H1 (cell line): Measurements from ENCODE around the gene CCR9. TPM values are rescaled to one million over a fixed set of nuclear protein-coding genes. Genes with fewer than 3 reads are reported as not detected.

ENCODE experiments used
- CTCF ChIA-PET: fragments of 300-600 bp; sonication (Branson Sonifier 250); formaldehyde crosslinking; loops from one replicate; lab custom pipeline; 2021; ENCODE audit not compliant: partially characterized antibody; lab: Charles Lee
- POLR2A ChIA-PET: fragments of 300-600 bp; sonication (Branson Sonifier 250); formaldehyde crosslinking; loops from one replicate; lab custom pipeline; 2021; ENCODE audit warnings: inconsistent platforms; ENCODE audit not compliant: partially characterized antibody; lab: Charles Lee
- DNase-seq, 2 experiments: peaks; one replicate each; pipeline versions ENCODE4 v3.0.0 to v3.0.0-alpha.2; 2010 to 2022; ENCODE audit warnings: low spot score in 2 of 2, low read depth in 1 of 2, mixed read lengths in 1 of 2
- FAIRE-seq: peaks from 2 replicates; lab custom pipeline; 2011; peaks lifted over from hg19 to GRCh38; lab: Jason Lieb, UNC
- H2AFZ ChIP-seq: 2 replicates; pipeline ENCODE4 v1.8.1; 2012; ENCODE audit warnings: low read length, inconsistent platforms
- H2AK5ac ChIP-seq: 2 replicates; pipeline ENCODE4 v1.6.1; 2013; ENCODE audit warnings: low read depth, low read length
- H2BK120ac ChIP-seq: replicated peaks from 2 replicates; pipeline ENCODE3; 2013; ENCODE audit warnings: low read depth, low read length, inconsistent platforms
- H2BK12ac ChIP-seq: 2 replicates; pipeline ENCODE4 v1.6.1; 2013; ENCODE audit warnings: low read depth, low read length
- H2BK15ac ChIP-seq: 2 replicates; pipeline ENCODE4 v1.6.1; 2013; ENCODE audit warnings: low read length
- H2BK20ac ChIP-seq: 2 replicates; pipeline ENCODE4 v1.6.1; 2013; ENCODE audit warnings: low read length
- H2BK5ac ChIP-seq: 2 replicates; pipeline ENCODE4 v1.6.1; 2013; ENCODE audit warnings: low read depth, low read length
- H3K14ac ChIP-seq: 2 replicates; pipeline ENCODE4 v1.6.1; 2013; ENCODE audit warnings: inconsistent platforms; ENCODE audit not compliant: insufficient read length
- H3K18ac ChIP-seq: 2 replicates; pipeline ENCODE4 v1.6.1; 2013; ENCODE audit warnings: low read length; ENCODE audit errors: extremely low read depth
- H3K23ac ChIP-seq: 2 replicates; pipeline ENCODE4 v1.6.1; 2013; ENCODE audit warnings: inconsistent platforms; ENCODE audit not compliant: insufficient read length
- H3K23me2 ChIP-seq: 2 replicates; pipeline ENCODE4 v1.6.1; 2013; ENCODE audit warnings: low read depth, low read length
- H3K27ac ChIP-seq: 2 replicates; pipeline ENCODE4 v1.6.1; 2011; ENCODE audit warnings: low read depth, low read length, inconsistent platforms
- H3K27me3 ChIP-seq, 4 experiments: replicated peaks in 1 of 4; 1 replicate in 1 of 4; 2 replicates in 3 of 4; pipeline versions ENCODE4 v1.6.1 to v1.8.1; 2011 to 2013; ENCODE audit warnings: low read length in 3 of 4, mild to moderate bottlenecking in 3 of 4, inconsistent platforms in 2 of 4, mixed read lengths in 2 of 4, moderate library complexity in 1 of 4; ENCODE audit not compliant: control insufficient read depth in 3 of 4, insufficient read depth in 3 of 4; ENCODE audit errors: extremely low read depth in 1 of 4
- H3K36me3 ChIP-seq, 4 experiments: 2 replicates each; pipeline versions ENCODE4 v1.6.1 to v1.8.1; 2011 to 2013; ENCODE audit warnings: mild to moderate bottlenecking in 4 of 4, low read length in 3 of 4, moderate library complexity in 2 of 4, control low read depth in 1 of 4, inconsistent platforms in 1 of 4; ENCODE audit not compliant: insufficient read depth in 4 of 4, control insufficient read depth in 2 of 4
- H3K4ac ChIP-seq: replicated peaks from 2 replicates; pipeline ENCODE3; 2013; ENCODE audit warnings: low read length, low read depth, mixed read lengths, inconsistent platforms; ENCODE audit not compliant: insufficient read length
- H3K4me1 ChIP-seq, 4 experiments: replicated peaks in 1 of 4; 1 replicate in 1 of 4; 2 replicates in 3 of 4; pipeline versions ENCODE4 v1.6.1 to v1.8.1; 2011 to 2013; ENCODE audit warnings: low read length in 3 of 4, inconsistent platforms in 2 of 4, mixed read lengths in 1 of 4; ENCODE audit not compliant: insufficient read depth in 4 of 4, control insufficient read depth in 3 of 4
- H3K4me2 ChIP-seq, 2 experiments: 2 replicates each; pipeline versions ENCODE4 v1.6.1 to v1.8.1; 2011 to 2013; ENCODE audit warnings: low read depth in 2 of 2, low read length in 2 of 2, control low read depth in 1 of 2, inconsistent platforms in 1 of 2, mild to moderate bottlenecking in 1 of 2; ENCODE audit not compliant: insufficient read depth in 1 of 2
- H3K4me3 ChIP-seq, 4 experiments: fragments of 200-600, 300-600 bp in 1 of 4; sonication (generic), shearing (Covaris generic), sonication (Bioruptor Twin) in 1 of 4; 2 replicates each; pipeline versions ENCODE4 v1.5.1 to v1.8.1; 2011 to 2016; ENCODE audit warnings: low read length in 4 of 4, low read depth in 3 of 4, control low read depth in 2 of 4, inconsistent platforms in 2 of 4, mild to moderate bottlenecking in 2 of 4, mixed read lengths in 1 of 4, moderate library complexity in 1 of 4; ENCODE audit not compliant: insufficient read depth in 2 of 4; ENCODE audit errors: extremely low read depth in 1 of 4
- H3K56ac ChIP-seq: replicated peaks from 2 replicates; pipeline ENCODE3; 2013; ENCODE audit warnings: low read depth, mild to moderate bottlenecking, mixed read lengths, low read length, inconsistent platforms; ENCODE audit not compliant: insufficient read length
- H3K79me1 ChIP-seq: 2 replicates; pipeline ENCODE4 v1.6.1; 2013; ENCODE audit warnings: low read depth, low read length, control low read depth
- H3K79me2 ChIP-seq, 2 experiments: 2 replicates each; pipeline versions ENCODE4 v1.6.1 to v1.8.1; 2012 to 2013; ENCODE audit warnings: low read length in 2 of 2, mild to moderate bottlenecking in 2 of 2, inconsistent platforms in 1 of 2; ENCODE audit not compliant: insufficient read depth in 2 of 2, control insufficient read depth in 1 of 2
- H3K9ac ChIP-seq, 4 experiments: replicated peaks in 1 of 4; 1 replicate in 1 of 4; 2 replicates in 3 of 4; pipeline versions ENCODE4 v1.6.1 to v1.8.1; 2011 to 2013; ENCODE audit warnings: low read depth in 3 of 4, low read length in 3 of 4, control low read depth in 2 of 4, mild to moderate bottlenecking in 2 of 4, moderate library complexity in 2 of 4, inconsistent platforms in 1 of 4; ENCODE audit errors: extremely low read depth in 1 of 4
- H3K9me3 ChIP-seq, 2 experiments: 2 replicates each; pipeline versions ENCODE4 v1.6.1 to v1.8.1; 2012 to 2013; ENCODE audit warnings: mild to moderate bottlenecking in 2 of 2, moderate library complexity in 2 of 2, control low read depth in 1 of 2, inconsistent platforms in 1 of 2, low read depth in 1 of 2, low read length in 1 of 2, mixed read lengths in 1 of 2; ENCODE audit not compliant: insufficient read depth in 2 of 2
- H4K20me1 ChIP-seq, 2 experiments: replicated peaks in 1 of 2; 2 replicates each; pipeline versions ENCODE3 to v1.8.1; 2011 to 2013; ENCODE audit warnings: inconsistent platforms in 2 of 2, low read length in 2 of 2, mild to moderate bottlenecking in 1 of 2; ENCODE audit not compliant: insufficient read depth in 2 of 2, control insufficient read depth in 1 of 2
- H4K5ac ChIP-seq: 2 replicates; pipeline ENCODE4 v1.6.1; 2013; ENCODE audit warnings: low read length, low read depth, mixed read lengths, inconsistent platforms; ENCODE audit not compliant: insufficient read length
- H4K8ac ChIP-seq: 2 replicates; pipeline ENCODE4 v1.8.0; 2013; ENCODE audit warnings: mild to moderate bottlenecking, moderate library complexity, low read length, inconsistent platforms; ENCODE audit not compliant: insufficient read depth; ENCODE audit errors: extremely low read depth
- H4K91ac ChIP-seq: replicated peaks from 2 replicates; pipeline ENCODE3; 2013; ENCODE audit warnings: low read length, mixed read lengths, inconsistent platforms; ENCODE audit not compliant: insufficient read length
- CHD1 ChIP-seq: IDR thresholded peaks from 2 replicates; pipeline ENCODE4 v1.6.1; 2012; ENCODE audit warnings: low read depth, low read length, improper control_type of control experiment
- EP300 ChIP-seq, 2 experiments: IDR thresholded peaks; 1 replicate in 1 of 2; 2 replicates in 1 of 2; pipeline ENCODE4 v1.6.1; 2011 to 2012; ENCODE audit warnings: low read depth in 2 of 2, low read length in 2 of 2, mild to moderate bottlenecking in 2 of 2, borderline replicate concordance in 1 of 2, inconsistent platforms in 1 of 2, moderate library complexity in 1 of 2
- EZH2 ChIP-seq: fragments of 200-600 bp; sonication (generic); IDR thresholded peaks from 2 replicates; pipeline ENCODE4 v1.7.1; 2012; ENCODE audit warnings: low read depth, mild to moderate bottlenecking, moderate library complexity, low read length, inconsistent platforms; ENCODE audit not compliant: severe bottlenecking
- GABPA ChIP-seq: IDR thresholded peaks from 2 replicates; pipeline ENCODE4 v1.6.1; 2011; ENCODE audit warnings: mild to moderate bottlenecking, low read length, moderate library complexity, borderline replicate concordance; ENCODE audit not compliant: insufficient read depth
- JUN ChIP-seq: IDR thresholded peaks from 2 replicates; pipeline ENCODE4 v1.6.1; 2011; ENCODE audit warnings: low read depth, mild to moderate bottlenecking, improper control_type of control experiment, low read length
- SIN3A ChIP-seq, 2 experiments: IDR thresholded peaks in 1 of 2; conservative IDR thresholded peaks in 1 of 2; 2 replicates each; pipeline ENCODE4 v1.6.1; 2011 to 2012; ENCODE audit warnings: low read length in 2 of 2, improper control_type of control experiment in 1 of 2, low read depth in 1 of 2, mild to moderate bottlenecking in 1 of 2
- USF2 ChIP-seq: IDR thresholded peaks from 2 replicates; pipeline ENCODE4 v1.6.1; 2011; ENCODE audit warnings: low read length, improper control_type of control experiment
- WGBS, 2 experiments: shearing (Covaris generic) in 1 of 2; methylation state at CpG; one replicate each; pipeline versions ENCODE4 v1.1.6 to v1.1.7; 2013 to 2015; ENCODE audit warnings: low lambda C conversion rate in 2 of 2, mixed read lengths in 2 of 2, inconsistent platforms in 1 of 2, low coverage in 1 of 2, missing lambda C conversion rate in 1 of 2; ENCODE audit not compliant: insufficient replicate concordance in 2 of 2, insufficient coverage in 1 of 2, insufficient read length in 1 of 2; ENCODE audit errors: extremely low coverage in 1 of 2, missing lambda C conversion rate in 1 of 2; 5-methylcytosine and 5-hydroxymethylcytosine counted together
- polyA plus RNA-seq, 7 experiments: library from polyadenylated mRNA; depleted of rRNA in 3 of 7; stranded (reverse) in 5 of 7; unstranded in 2 of 7; fragments of >200 nt in 5 of 7; fragments of 200-250 nt in 2 of 7; gene quantifications; 1 replicate in 5 of 7; 2 replicates in 1 of 7; 4 replicates in 1 of 7; pipeline versions ENCODE4 v1.2.1 to v1.2.3, GENCODE V29; 2011 to 2013; ENCODE audit warnings: missing spikeins in 2 of 7, mixed read lengths in 2 of 7
- total RNA-seq: library from RNA; stranded (reverse); fragmentation: NEBNext Ultra II Directional; extraction: Animal tissue kit (Norgen Biotek cat#: 25700); gene quantifications from 2 replicates; pipeline ENCODE4 v1.2.1, GENCODE V29; 2021

CCR9 gene
- total and polyA plus RNA-seq, 2 of the 8 experiments (the other 6 are each of a cell fraction or from before 2014, with no cell fraction given) = not detected

- Histone ChIP-seq H3K4me3 (no peak overlapping the region), H3K4me1 (peaks cover 0 to 4% (median 2%) of the 10 kb centered on the region in 4 experiments; a peak in 2 of 7 replicates), H3K56ac (no peak overlapping the region), H4K20me1 (no peaks in the 10 kb centered on the region), H2BK5ac (no peak overlapping the region), H3K79me1 (no peaks in the 10 kb centered on the region; the same call in 1 of the 2 replicates), H3K4ac (no peak overlapping the region), H4K5ac (no peak overlapping the region), H3K23ac (no peak overlapping the region), H3K36me3 (no peaks in the 10 kb centered on the region), H3K14ac (no peak overlapping the region), H2BK20ac (no peak overlapping the region), H3K9me3 (no peaks in the 10 kb centered on the region), H3K79me2 (no peaks in the 10 kb centered on the region), H2BK12ac (no peak overlapping the region), H3K23me2 (no peaks in the 10 kb centered on the region), H2AK5ac (no peak overlapping the region), H4K91ac (no peak overlapping the region), H3K4me2 (no peak overlapping the region), H3K27me3 (0 out of 7 replicates have a peak, but pooled peaks cover 0 to 3% (median 0%) of the 10 kb centered on the region in 4 experiments), H3K27ac (no peak overlapping the region), H3K9ac (no peak overlapping the region), H2BK15ac (no peak overlapping the region), H2AFZ (0 out of 2 replicates have a peak overlapping the region, but pooled peaks have one; percentile 60), H4K8ac (no peak overlapping the region), H3K18ac (no peak overlapping the region), H2BK120ac (no peak overlapping the region)
- ChIA-PET CTCF (interaction anchor here (1.0 to 2.1 kb wide), 2 partner anchors 11 to 28 kb away, joined by 3 to 6 read pairs; no protein-coding TSS in a partner anchor), POLR2A (interaction anchor here (0.7 kb wide), 1 partner anchor 374 kb away, joined by 3 read pairs; no protein-coding TSS in a partner anchor)
- no peak for FAIRE-seq
- TF ChIP-seq USF2 (no peak), SIN3A (conservative IDR thresholded peaks at IDR 0.05 in 1 of 2, IDR thresholded peaks at IDR 0.05 in 1 of 2; ENCODE audit: low read depth in 1 of 2, low read length in 2 of 2) (no peak), EZH2 (no peak), GABPA (no peak), CHD1 (no peak), EP300 (IDR thresholded peaks at IDR 0.05; ENCODE audit: borderline replicate concordance in 1 of 2, low read depth in 2 of 2, low read length in 2 of 2) (no peak), JUN (no peak)
- WGBS, 2 experiments = 81% methylated on average over 2 of the region's 2 CpGs; no CpG with 5 or more reads in 1 of the 2 experiments
- no peak for DNase-seq
These were observed 13.8 kb upstream of the CCR9 start for GRCh38 chr3:45872569-45872968.
